IPS DF 6.9 (cell line): ENCODE measurements around the gene RAB13.

Experiments used
- DNase-seq: peaks from one replicate; pipeline ENCODE4 v3.0.0-alpha.2; 2013; ENCODE audit warnings: low read depth, low spot score
- H3K27ac ChIP-seq: one replicate; pipeline ENCODE4 v1.5.1; 2013; ENCODE audit warnings: low read length, control low read depth
- H3K27me3 ChIP-seq: 2 replicates; pipeline ENCODE4 v1.6.1; 2013; ENCODE audit warnings: mild to moderate bottlenecking, low read length; ENCODE audit not compliant: control insufficient read depth, insufficient read depth
- H3K36me3 ChIP-seq: 2 replicates; pipeline ENCODE4 v1.6.1; 2013; ENCODE audit warnings: low read length; ENCODE audit not compliant: control insufficient read depth, insufficient read depth
- H3K4me1 ChIP-seq: 2 replicates; pipeline ENCODE4 v1.6.1; 2013; ENCODE audit warnings: low read length; ENCODE audit not compliant: control insufficient read depth, insufficient read depth
- H3K4me3 ChIP-seq: 2 replicates; pipeline ENCODE4 v1.5.1; 2013; ENCODE audit warnings: mild to moderate bottlenecking, low read length
- H3K9me3 ChIP-seq: 2 replicates; pipeline ENCODE4 v1.6.1; 2013; ENCODE audit warnings: low read length, inconsistent platforms; ENCODE audit not compliant: control insufficient read depth, insufficient read depth
- WGBS: extraction: QIAGEN DNeasy Blood & Tissue Kit; methylation state at CpG from one replicate; pipeline ENCODE4 v1.1.7; 2013; ENCODE audit warnings: mixed read lengths, missing lambda C conversion rate; ENCODE audit not compliant: insufficient read length, insufficient coverage; 5-methylcytosine and 5-hydroxymethylcytosine counted together

The RAB13 gene

DNA sequence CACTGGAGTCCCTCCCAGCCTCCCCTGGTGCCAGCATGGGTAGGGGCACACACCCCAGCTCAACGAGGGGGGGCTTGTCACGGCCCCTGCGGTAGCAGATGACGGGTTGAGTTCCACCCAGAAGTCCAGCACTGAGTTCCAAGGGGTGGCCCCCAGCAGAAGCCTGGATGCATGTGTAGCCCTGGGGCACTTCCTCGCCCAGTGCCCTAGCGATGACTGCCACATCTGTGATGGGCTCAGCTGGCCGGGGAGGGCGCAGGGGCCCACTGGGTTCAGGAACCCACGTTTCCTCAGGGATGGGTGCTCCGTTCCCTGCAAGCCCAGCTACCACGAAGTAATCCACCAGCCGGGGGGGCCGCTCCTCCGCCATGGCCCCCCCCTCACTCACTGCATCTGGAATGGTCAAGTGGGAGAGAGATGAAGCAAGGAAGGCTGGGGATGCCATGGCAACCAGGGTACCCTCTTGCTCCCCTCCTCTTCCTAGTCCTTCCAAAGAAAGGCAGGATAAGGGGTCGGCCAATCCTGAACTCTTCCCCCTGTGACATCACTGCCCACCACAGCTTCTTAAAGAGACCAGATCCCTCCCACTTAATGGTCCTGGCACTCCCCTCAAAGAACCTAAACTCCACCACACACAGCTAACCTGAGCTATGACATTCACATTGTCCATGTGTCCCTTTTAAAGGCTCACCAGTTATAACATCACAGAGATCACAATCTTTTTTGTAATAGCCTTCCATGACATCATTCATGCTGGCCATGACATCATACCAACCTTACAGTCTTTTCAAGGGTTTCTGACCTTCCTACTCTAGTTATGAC lies 41.9 kb downstream of the RAB13 start:
- peaks cover 31% of the 10 kb centered on the region for H3K36me3 ChIP-seq
- DNase-seq: no peak
- no peak overlapping the region for H3K27ac ChIP-seq
- no peak overlapping the region for H3K4me3 ChIP-seq
- WGBS: no CpG with 5 or more reads among the region's 15 CpGs
- peaks cover 3% of the 10 kb centered on the region for H3K4me1 ChIP-seq
- H3K27me3 ChIP-seq: no peaks in the 10 kb centered on the region
- no peaks in the 10 kb centered on the region for H3K9me3 ChIP-seq

DNA sequence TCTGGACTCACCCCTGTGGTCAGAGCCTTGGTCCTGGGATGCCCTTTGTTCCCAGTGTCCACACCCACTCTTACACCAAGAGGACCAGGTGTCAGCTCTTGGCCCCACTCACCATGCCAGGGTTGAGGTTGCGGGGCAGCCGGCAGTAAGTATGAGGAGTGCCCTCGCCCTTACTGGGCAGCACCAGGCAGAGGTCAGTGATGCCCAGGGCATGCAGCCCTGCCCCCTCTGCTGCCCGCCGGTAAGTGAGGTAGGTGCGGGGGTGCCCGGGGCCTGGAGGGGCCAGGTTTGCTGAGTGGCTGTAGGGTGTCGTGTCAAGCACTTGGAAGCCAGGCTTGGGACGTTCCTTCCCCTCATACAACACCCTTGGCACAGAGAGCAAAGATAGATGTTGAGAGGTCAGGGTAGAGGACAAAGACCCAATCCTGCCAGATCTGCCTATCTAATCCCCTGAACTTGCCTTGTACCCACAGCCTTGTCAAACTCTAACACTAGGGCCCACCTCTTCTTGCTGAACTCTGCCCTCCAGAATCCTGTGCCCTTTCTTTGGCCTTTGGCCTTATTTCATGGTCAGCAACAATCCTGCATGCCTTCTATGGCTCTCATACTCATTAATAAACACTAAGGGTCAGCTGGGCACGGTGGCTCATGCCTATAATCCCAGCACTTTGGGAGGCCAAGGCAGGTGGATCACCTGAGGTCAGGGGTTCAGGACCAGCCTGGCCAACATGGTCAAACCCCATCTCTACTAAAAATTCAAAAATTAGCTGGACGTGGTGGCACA lies 43.2 kb downstream of the RAB13 start:
- Histone ChIP-seq H3K27ac (no peak overlapping the region), H3K36me3 (peaks cover 24% of the 10 kb centered on the region), H3K4me3 (no peak overlapping the region), H3K9me3 (no peaks in the 10 kb centered on the region), H3K27me3 (no peaks in the 10 kb centered on the region), H3K4me1 (peaks cover 3% of the 10 kb centered on the region)
- DNase-seq: no peak
- no CpG with 5 or more reads among the region's 11 CpGs for WGBS

GRCh38 chr1:153941826-153942725 lies 44.1 kb downstream of the RAB13 start:
- peaks cover 3% of the 10 kb centered on the region for H3K4me1 ChIP-seq
- no peaks in the 10 kb centered on the region for H3K27me3 ChIP-seq
- peaks cover 30% of the 10 kb centered on the region for H3K36me3 ChIP-seq
- no peak overlapping the region for H3K4me3 ChIP-seq
- no peak overlapping the region for H3K27ac ChIP-seq
- no peaks in the 10 kb centered on the region for H3K9me3 ChIP-seq
- no CpG with 5 or more reads among the region's 34 CpGs for WGBS
- no peak for DNase-seq

DNA sequence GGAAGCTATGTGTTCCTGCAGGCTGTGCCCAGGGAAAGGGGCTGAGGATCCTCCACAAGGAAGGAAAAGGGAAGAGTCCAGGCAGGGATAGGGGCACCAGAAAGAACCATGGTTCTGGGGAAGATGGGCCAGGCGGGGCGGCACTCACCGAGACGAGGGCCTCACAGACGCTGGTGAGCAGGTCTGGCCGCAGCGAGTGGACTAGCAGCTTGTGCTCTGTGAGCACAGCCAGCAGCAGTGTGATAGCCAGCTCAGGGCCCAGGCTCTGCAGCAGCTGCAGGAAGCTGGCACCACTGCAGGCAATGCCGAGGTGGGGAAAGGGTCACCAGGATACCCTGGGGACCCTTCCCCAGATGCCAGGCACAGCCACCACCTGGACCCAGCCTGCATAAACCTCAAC lies 45.4 kb downstream of the RAB13 start:
- Histone ChIP-seq H3K36me3 (peaks cover 42% of the 10 kb centered on the region), H3K9me3 (no peaks in the 10 kb centered on the region), H3K4me3 (no peak overlapping the region), H3K27ac (no peak overlapping the region), H3K4me1 (peaks cover 3% of the 10 kb centered on the region), H3K27me3 (no peaks in the 10 kb centered on the region)
- WGBS: no CpG with 5 or more reads among the region's 8 CpGs
- DNase-seq: no peak

- no peaks in the 10 kb centered on the region for H3K4me1 ChIP-seq
These were observed 46.7 kb downstream of the RAB13 start for GRCh38 chr1:153939476-153939875.

GRCh38 chr1:153938996-153939395 lies 47.1 kb downstream of the RAB13 start:
- no peak for DNase-seq
- no peaks in the 10 kb centered on the region for H3K4me1 ChIP-seq
- WGBS: no CpG with 5 or more reads among the region's 3 CpGs
- H3K9me3 ChIP-seq: no peaks in the 10 kb centered on the region
- H3K27me3 ChIP-seq: no peaks in the 10 kb centered on the region
- no peak overlapping the region for H3K27ac ChIP-seq
- H3K36me3 ChIP-seq: peaks cover 48% of the 10 kb centered on the region
- no peak overlapping the region for H3K4me3 ChIP-seq

More at GRCh38 chr1:153939476-153939875, 46.7 kb downstream of the RAB13 start:
- Histone ChIP-seq H3K9me3 (no peaks in the 10 kb centered on the region), H3K36me3 (peaks cover 49% of the 10 kb centered on the region), H3K4me3 (no peak overlapping the region), H3K27ac (no peak overlapping the region), H3K27me3 (no peaks in the 10 kb centered on the region)
- no peak for DNase-seq
- no CpG with 5 or more reads among the region's 12 CpGs for WGBS

DNA sequence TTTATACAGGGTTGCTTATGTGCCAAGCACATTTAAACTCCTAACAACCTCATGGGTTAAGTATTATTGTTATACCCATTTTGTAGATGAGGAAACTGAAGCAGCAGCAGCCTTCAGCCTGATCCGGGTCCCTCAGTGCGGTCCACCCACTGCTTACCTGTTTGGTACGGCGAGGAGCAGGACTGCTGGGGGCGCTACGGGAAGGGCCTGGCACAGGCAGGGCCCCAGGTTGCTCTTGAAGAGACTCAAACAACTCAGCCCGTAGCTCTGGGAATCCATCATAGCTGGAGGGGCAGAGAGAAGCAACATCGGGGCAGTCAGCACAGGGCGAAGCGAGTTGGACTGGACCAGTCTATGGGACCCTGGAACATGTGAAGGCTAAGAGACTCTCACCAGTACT lies 48.8 kb downstream of the RAB13 start:
- H3K9me3 ChIP-seq: no peaks in the 10 kb centered on the region
- H3K4me3 ChIP-seq: no peak overlapping the region
- no peaks in the 10 kb centered on the region for H3K4me1 ChIP-seq
- H3K36me3 ChIP-seq: peaks cover 51% of the 10 kb centered on the region
- WGBS: no CpG with 5 or more reads among the region's 10 CpGs
- no peak for DNase-seq
- no peaks in the 10 kb centered on the region for H3K27me3 ChIP-seq
- no peak overlapping the region for H3K27ac ChIP-seq

DNA sequence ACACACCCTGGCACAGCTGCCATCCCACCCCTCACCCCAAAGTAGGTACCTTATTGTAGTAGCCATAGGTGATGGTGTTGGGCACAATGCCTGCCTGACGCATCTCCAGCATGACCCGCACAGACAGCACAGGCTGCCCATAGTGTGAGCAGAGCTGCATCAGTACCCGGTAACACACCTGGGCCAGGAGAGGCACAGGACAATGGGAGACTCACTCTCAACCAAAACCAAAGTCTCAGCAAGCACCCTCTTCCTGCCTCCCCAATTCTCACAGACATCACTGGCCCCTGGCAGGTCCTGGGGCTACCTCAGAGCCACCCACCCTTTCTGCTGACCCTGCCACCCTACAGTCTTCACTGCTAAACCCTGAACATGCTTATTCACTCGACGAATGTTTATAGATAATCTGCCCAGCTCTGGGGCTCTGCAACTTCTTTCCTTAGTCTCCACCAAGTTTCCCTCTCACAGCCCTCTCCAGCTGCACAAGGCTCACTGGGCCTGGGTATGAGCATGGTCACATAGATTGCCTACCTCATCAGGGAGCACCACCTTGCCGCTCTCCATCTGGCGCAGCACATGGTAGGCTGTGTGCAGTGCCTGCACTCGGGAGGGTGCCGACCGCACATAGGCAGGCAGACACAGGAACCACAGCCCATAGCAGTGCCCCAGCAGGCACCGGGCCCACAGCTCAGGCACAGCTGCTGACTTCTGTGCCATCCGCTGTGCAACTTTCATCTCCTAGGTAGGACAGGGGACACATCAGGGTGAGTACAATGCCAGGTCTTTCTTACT lies 49.9 kb downstream of the RAB13 start:
- Histone ChIP-seq H3K4me1 (no peaks in the 10 kb centered on the region), H3K9me3 (no peaks in the 10 kb centered on the region), H3K27me3 (no peaks in the 10 kb centered on the region), H3K27ac (no peak overlapping the region), H3K36me3 (peaks cover 51% of the 10 kb centered on the region), H3K4me3 (no peak overlapping the region)
- no peak for DNase-seq
- no CpG with 5 or more reads among the region's 12 CpGs for WGBS

DNA sequence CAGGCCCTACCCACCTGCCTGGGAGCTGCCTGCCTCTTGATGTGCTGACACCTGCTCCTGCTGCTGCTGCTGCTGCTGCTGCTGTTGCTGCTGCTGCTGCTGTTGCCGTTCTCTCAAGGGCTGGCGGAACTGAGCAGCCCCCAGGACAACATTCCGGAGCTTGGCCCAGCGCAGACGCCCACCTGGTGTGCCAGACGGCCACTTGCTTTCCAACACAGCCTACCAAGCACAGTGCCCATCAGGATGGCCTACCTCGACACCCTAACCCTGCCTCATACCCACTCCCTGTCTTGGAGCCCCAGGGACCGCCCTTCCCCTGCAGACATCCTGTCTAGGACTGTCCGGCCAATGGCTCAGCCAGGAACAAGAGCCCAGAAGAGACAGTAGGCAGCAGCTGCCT lies 51.4 kb downstream of the RAB13 start:
- no peak for DNase-seq
- WGBS: no CpG with 5 or more reads among the region's 9 CpGs
- no peaks in the 10 kb centered on the region for H3K27me3 ChIP-seq
- peaks cover 45% of the 10 kb centered on the region for H3K36me3 ChIP-seq
- H3K9me3 ChIP-seq: no peaks in the 10 kb centered on the region
- H3K4me3 ChIP-seq: no peak overlapping the region
- no peaks in the 10 kb centered on the region for H3K4me1 ChIP-seq
- H3K27ac ChIP-seq: no peak overlapping the region
